SK-N-SH (cell line): ENCODE measurements around the gene ATF4. TPM values are rescaled to one million over a fixed set of nuclear protein-coding genes. Genes with fewer than 3 reads are reported as not detected.

Source experiments
- CTCF ChIA-PET: fragments of 300-600, 350-600 bp; formaldehyde crosslinking; extraction: SDS; loops from one replicate; lab custom pipeline; 2021; lab: Yijun Ruan, JAX
- POLR2A ChIA-PET: fragments of 350-600 bp; sonication (Branson Sonifier 250); formaldehyde crosslinking; extraction: SDS; loops from one replicate; lab custom pipeline; 2020; ENCODE audit warnings: antibody characterized with exemption, inconsistent platforms; lab: Yijun Ruan, JAX
- DNase-seq: peaks from one replicate; pipeline ENCODE4 v3.0.0; 2012
- H2AFZ ChIP-seq: fragments of 200-600 bp; sonication (generic); 2 replicates; pipeline ENCODE4 v1.8.1; 2016; ENCODE audit warnings: antibody characterized with exemption, mild to moderate bottlenecking, low read depth
- H3F3A ChIP-seq: fragments of 200-600 bp; sonication (generic); replicated peaks from 2 replicates; pipeline ENCODE3; 2016; ENCODE audit warnings: antibody characterized with exemption, mild to moderate bottlenecking; ENCODE audit not compliant: insufficient read depth
- H3K27ac ChIP-seq, 2 experiments: fragments of 200-500 bp in 1 of 2; fragments of 200-600 bp in 1 of 2; sonication (Bioruptor generic) in 1 of 2; sonication (generic), shearing (Covaris generic) in 1 of 2; 2 replicates each; pipeline versions ENCODE4 v1.5.1 to v1.6.1; 2014 to 2016; ENCODE audit warnings: low read depth in 2 of 2, inconsistent platforms in 1 of 2, low read length in 1 of 2, mild to moderate bottlenecking in 1 of 2, mixed read lengths in 1 of 2
- H3K27me3 ChIP-seq: fragments of 200-600 bp; sonication (generic), shearing (Covaris generic); 2 replicates; pipeline ENCODE4 v1.6.1; 2016; ENCODE audit warnings: mixed run types; ENCODE audit not compliant: insufficient read depth
- H3K36me3 ChIP-seq, 2 experiments: fragments of 200-500 bp in 1 of 2; fragments of 200-600 bp in 1 of 2; sonication (Bioruptor generic) in 1 of 2; sonication (generic) in 1 of 2; replicated peaks in 1 of 2; 2 replicates each; pipeline versions ENCODE3 to v1.5.1; 2014 to 2016; ENCODE audit warnings: low read length in 1 of 2, mild to moderate bottlenecking in 1 of 2; ENCODE audit not compliant: insufficient read depth in 2 of 2, control insufficient read depth in 1 of 2
- H3K4me1 ChIP-seq, 2 experiments: fragments of 200-500 bp in 1 of 2; fragments of 200-600 bp in 1 of 2; sonication (Bioruptor generic) in 1 of 2; sonication (generic), shearing (Covaris generic) in 1 of 2; 2 replicates each; pipeline versions ENCODE4 v1.5.1 to v1.6.1; 2014 to 2016; ENCODE audit warnings: low read depth in 1 of 2, low read length in 1 of 2, mixed run types in 1 of 2; ENCODE audit not compliant: insufficient read depth in 2 of 2, control insufficient read depth in 1 of 2
- H3K4me2 ChIP-seq: fragments of 200-600 bp; sonication (generic), shearing (Covaris generic); 2 replicates; pipeline ENCODE4 v1.6.1; 2017; ENCODE audit warnings: mixed run types
- H3K4me3 ChIP-seq, 2 experiments: fragments of 200-500 bp in 1 of 2; fragments of 200-600 bp in 1 of 2; sonication (Bioruptor generic) in 1 of 2; sonication (generic), shearing (Covaris generic) in 1 of 2; 2 replicates each; pipeline versions ENCODE4 v1.5.1 to v1.8.1; 2014 to 2016; ENCODE audit warnings: low read depth in 2 of 2, inconsistent platforms in 1 of 2, low read length in 1 of 2, mild to moderate bottlenecking in 1 of 2, mixed read lengths in 1 of 2, moderate library complexity in 1 of 2
- H3K79me2 ChIP-seq: fragments of 200-600 bp; sonication (generic); 2 replicates; pipeline ENCODE4 v1.8.1; 2017; ENCODE audit warnings: mild to moderate bottlenecking; ENCODE audit not compliant: insufficient read depth
- H3K9ac ChIP-seq: fragments of 200-600 bp; sonication (generic); 2 replicates; pipeline ENCODE4 v1.6.1; 2017; ENCODE audit warnings: mixed run types
- H3K9me2 ChIP-seq: fragments of 200-600 bp; sonication (generic); 2 replicates; pipeline ENCODE4 v1.6.1; 2017; ENCODE audit warnings: mixed run types
- H3K9me3 ChIP-seq: fragments of 200-600 bp; sonication (generic); 2 replicates; pipeline ENCODE4 v1.6.1; 2017; ENCODE audit warnings: mixed run types, mild to moderate bottlenecking, moderate library complexity
- H4K20me1 ChIP-seq: fragments of 200-600 bp; sonication (generic); 2 replicates; pipeline ENCODE4 v1.6.1; 2017; ENCODE audit warnings: mild to moderate bottlenecking, mixed run types; ENCODE audit not compliant: insufficient read depth
- CTCF ChIP-seq: fragments of 200-600 bp; sonication (generic); IDR thresholded peaks from 2 replicates; pipeline ENCODE4 v1.6.1; 2017; ENCODE audit warnings: antibody characterized with exemption, mild to moderate bottlenecking, moderate library complexity
- FOSL2 ChIP-seq: IDR thresholded peaks from 2 replicates; pipeline ENCODE4 v1.4.0; 2012; ENCODE audit warnings: low read depth, mild to moderate bottlenecking, moderate library complexity, borderline replicate concordance
- GABPA ChIP-seq: IDR thresholded peaks from 2 replicates; pipeline ENCODE4 v1.4.0; 2012; ENCODE audit warnings: low read depth, mild to moderate bottlenecking
- GATA2 ChIP-seq: sonication (generic); formaldehyde crosslinking; IDR thresholded peaks from 2 replicates; pipeline ENCODE4 v1.5.0; 2020; ENCODE audit warnings: mild to moderate bottlenecking, missing genetic modification reagents
- JUND ChIP-seq: IDR thresholded peaks from 2 replicates; pipeline ENCODE4 v1.4.0; 2012
- NRF1 ChIP-seq: IDR thresholded peaks from 2 replicates; pipeline ENCODE4 v1.6.1; 2012; ENCODE audit warnings: low read depth, mild to moderate bottlenecking, low read length
- RCOR1 ChIP-seq: fragments of 150-350 bp; IDR thresholded peaks from 2 replicates; pipeline ENCODE4 v1.6.1; 2017; ENCODE audit warnings: antibody characterized with exemption, low read length
- RXRA ChIP-seq: IDR thresholded peaks from 2 replicates; pipeline ENCODE4 v1.4.0; 2012; ENCODE audit warnings: low read depth, mild to moderate bottlenecking, borderline replicate concordance
- TAF1 ChIP-seq: IDR thresholded peaks from 2 replicates; pipeline ENCODE4 v1.6.1; 2012; ENCODE audit warnings: low read depth, mild to moderate bottlenecking, low read length, moderate library complexity, borderline replicate concordance
- TCF12 ChIP-seq: IDR thresholded peaks from 2 replicates; pipeline ENCODE4 v1.4.0; 2012
- TEAD4 ChIP-seq: IDR thresholded peaks from 2 replicates; pipeline ENCODE4 v1.4.0; 2012; ENCODE audit warnings: mild to moderate bottlenecking, borderline replicate concordance; ENCODE audit not compliant: insufficient read depth
- YY1 ChIP-seq: IDR thresholded peaks from 2 replicates; pipeline ENCODE4 v1.4.0; 2012; ENCODE audit warnings: low read depth, mild to moderate bottlenecking
- ZBTB33 ChIP-seq: IDR thresholded peaks from 2 replicates; pipeline ENCODE4 v1.4.0; 2012; ENCODE audit warnings: low read depth, borderline replicate concordance
- WGBS: methylation state at CpG from one replicate; pipeline ENCODE4 v1.1.6; 2017; ENCODE audit warnings: low lambda C conversion rate; 5-methylcytosine and 5-hydroxymethylcytosine counted together
- polyA plus RNA-seq, 3 experiments: library from polyadenylated mRNA; depleted of rRNA; stranded (reverse); fragments of >200 nt; gene quantifications; 2 replicates each; pipeline ENCODE4 v1.2.3, GENCODE V29; 2012
- TF ChIP-seq, protein P1 (sequence below): IDR thresholded peaks from 2 replicates; pipeline ENCODE4 v1.4.0; 2012; ENCODE audit warnings: low read depth, borderline replicate concordance
- TF ChIP-seq, protein P2 (sequence below): IDR thresholded peaks from 2 replicates; pipeline ENCODE4 v1.6.1; 2012; ENCODE audit warnings: mild to moderate bottlenecking, low read depth, low read length, moderate library complexity
- TF ChIP-seq, protein P3 (sequence below): fragments of 150-350 bp; IDR thresholded peaks from 2 replicates; pipeline ENCODE4 v1.6.1; 2016; ENCODE audit warnings: mild to moderate bottlenecking, low read depth, low read length

ATF4 gene
- polyA plus RNA-seq, 1 of the 3 experiments (the other 2 are of a cell fraction) = 375 TPM

DNA sequence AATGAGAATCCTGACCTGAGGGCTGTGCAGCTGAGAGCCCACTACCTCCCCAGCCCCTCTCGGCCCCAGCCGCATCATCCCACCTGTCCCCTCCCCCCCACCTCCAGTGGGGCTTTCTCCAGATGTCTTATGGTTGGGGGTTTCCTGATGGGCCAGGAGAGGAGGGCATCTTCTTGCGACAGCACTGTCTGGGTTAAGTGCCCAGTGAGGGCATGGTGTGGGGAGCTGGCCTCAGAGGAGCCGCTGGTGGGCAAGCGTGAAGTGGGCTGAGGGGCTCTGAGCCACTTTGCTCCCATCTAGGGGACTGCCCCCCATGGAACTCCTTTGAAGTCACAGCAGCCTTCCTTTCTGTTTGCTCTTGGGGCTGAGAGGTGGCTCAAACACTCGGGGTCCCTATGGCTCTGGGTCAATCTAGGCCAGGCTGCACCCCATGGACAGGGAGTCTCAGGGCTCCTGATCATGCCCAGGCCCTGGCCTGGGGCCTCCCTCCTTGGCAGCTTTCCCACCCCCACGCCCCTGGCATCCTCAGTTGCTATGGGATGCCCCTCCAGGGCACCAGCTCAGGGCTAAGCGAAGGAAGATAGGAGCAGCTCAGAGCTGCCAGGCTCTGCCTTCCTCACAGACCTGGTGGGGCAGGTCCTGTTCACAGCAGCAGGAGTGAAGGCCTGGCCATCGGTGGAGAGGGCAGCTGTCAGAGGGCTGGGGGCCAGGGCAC lies 29.2 kb upstream of the ATF4 start:
- Histone ChIP-seq H3K27ac (no peak overlapping the region), H3F3A (no peaks in the 10 kb centered on the region), H3K36me3 (no peaks in the 10 kb centered on the region), H3K9ac (no peak overlapping the region), H2AFZ (no peak overlapping the region), H3K4me1 (peaks cover 0 to under 1% of the 10 kb centered on the region in 2 experiments; a peak in 1 of 4 replicates), H3K79me2 (no peaks in the 10 kb centered on the region), H3K4me2 (no peak overlapping the region), H3K9me2 (no peaks in the 10 kb centered on the region), H4K20me1 (no peaks in the 10 kb centered on the region), H3K27me3 (no peaks in the 10 kb centered on the region), H3K4me3 (no peak overlapping the region), H3K9me3 (no peaks in the 10 kb centered on the region)
- ChIA-PET POLR2A (interaction anchor here (1.5 to 1.7 kb wide), 2 partner anchors 11 to 32 kb away, joined by 4 to 7 read pairs; partner anchors contain the start of gene MIEF1), CTCF (interaction anchor here (1.2 to 3.3 kb wide), 4 partner anchors 16 to 38 kb away, joined by 3 to 18 read pairs (median 6); no protein-coding TSS in a partner anchor)
- no CpG with 5 or more reads among the region's 9 CpGs for WGBS
- DNase-seq = no peak
- TF ChIP-seq, protein P1, sequence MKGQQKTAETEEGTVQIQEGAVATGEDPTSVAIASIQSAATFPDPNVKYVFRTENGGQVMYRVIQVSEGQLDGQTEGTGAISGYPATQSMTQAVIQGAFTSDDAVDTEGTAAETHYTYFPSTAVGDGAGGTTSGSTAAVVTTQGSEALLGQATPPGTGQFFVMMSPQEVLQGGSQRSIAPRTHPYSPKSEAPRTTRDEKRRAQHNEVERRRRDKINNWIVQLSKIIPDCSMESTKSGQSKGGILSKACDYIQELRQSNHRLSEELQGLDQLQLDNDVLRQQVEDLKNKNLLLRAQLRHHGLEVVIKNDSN = no peak
- no peak for TF ChIP-seq YY1
- no peak for TF ChIP-seq RCOR1
- TF ChIP-seq, protein P2, sequence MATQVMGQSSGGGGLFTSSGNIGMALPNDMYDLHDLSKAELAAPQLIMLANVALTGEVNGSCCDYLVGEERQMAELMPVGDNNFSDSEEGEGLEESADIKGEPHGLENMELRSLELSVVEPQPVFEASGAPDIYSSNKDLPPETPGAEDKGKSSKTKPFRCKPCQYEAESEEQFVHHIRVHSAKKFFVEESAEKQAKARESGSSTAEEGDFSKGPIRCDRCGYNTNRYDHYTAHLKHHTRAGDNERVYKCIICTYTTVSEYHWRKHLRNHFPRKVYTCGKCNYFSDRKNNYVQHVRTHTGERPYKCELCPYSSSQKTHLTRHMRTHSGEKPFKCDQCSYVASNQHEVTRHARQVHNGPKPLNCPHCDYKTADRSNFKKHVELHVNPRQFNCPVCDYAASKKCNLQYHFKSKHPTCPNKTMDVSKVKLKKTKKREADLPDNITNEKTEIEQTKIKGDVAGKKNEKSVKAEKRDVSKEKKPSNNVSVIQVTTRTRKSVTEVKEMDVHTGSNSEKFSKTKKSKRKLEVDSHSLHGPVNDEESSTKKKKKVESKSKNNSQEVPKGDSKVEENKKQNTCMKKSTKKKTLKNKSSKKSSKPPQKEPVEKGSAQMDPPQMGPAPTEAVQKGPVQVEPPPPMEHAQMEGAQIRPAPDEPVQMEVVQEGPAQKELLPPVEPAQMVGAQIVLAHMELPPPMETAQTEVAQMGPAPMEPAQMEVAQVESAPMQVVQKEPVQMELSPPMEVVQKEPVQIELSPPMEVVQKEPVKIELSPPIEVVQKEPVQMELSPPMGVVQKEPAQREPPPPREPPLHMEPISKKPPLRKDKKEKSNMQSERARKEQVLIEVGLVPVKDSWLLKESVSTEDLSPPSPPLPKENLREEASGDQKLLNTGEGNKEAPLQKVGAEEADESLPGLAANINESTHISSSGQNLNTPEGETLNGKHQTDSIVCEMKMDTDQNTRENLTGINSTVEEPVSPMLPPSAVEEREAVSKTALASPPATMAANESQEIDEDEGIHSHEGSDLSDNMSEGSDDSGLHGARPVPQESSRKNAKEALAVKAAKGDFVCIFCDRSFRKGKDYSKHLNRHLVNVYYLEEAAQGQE = no peak
- TF ChIP-seq TEAD4 = no peak
- TF ChIP-seq FOSL2 = no peak
- no peak for TF ChIP-seq NRF1
- no peak for TF ChIP-seq JUND
- no peak for TF ChIP-seq GATA2 (CRISPR knock-in tag)
- TF ChIP-seq ZBTB33 = no peak
- TF ChIP-seq CTCF = no peak
- TF ChIP-seq, protein P3, sequence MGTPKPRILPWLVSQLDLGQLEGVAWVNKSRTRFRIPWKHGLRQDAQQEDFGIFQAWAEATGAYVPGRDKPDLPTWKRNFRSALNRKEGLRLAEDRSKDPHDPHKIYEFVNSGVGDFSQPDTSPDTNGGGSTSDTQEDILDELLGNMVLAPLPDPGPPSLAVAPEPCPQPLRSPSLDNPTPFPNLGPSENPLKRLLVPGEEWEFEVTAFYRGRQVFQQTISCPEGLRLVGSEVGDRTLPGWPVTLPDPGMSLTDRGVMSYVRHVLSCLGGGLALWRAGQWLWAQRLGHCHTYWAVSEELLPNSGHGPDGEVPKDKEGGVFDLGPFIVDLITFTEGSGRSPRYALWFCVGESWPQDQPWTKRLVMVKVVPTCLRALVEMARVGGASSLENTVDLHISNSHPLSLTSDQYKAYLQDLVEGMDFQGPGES = no peak
- no peak for TF ChIP-seq RXRA
- TF ChIP-seq GABPA = no peak
- TF ChIP-seq TCF12 = no peak
- TF ChIP-seq TAF1 = no peak
